Measurements from ENCODE around the gene RFX4.
"Not testable (repeated sequence)": the region's sequence is repeated elsewhere in the genome, so short reads cannot be mapped to it uniquely, and the experiment has no call there.

RFX4 gene

GRCh38 chr12:106598003-106598402, 15.2 kb downstream of the RFX4 start:
- peaks cover 0 to 4% of the 10 kb centered on the region in 2 donors for H3K27me3 ChIP-seq (ENCODE audit: control insufficient read depth in 1 of 2, insufficient read depth in 2 of 2, low read length in 2 of 2)
- H3K36me3 ChIP-seq (ENCODE audit: insufficient read depth, low read length) = no peaks in the 10 kb centered on the region
- no peaks in the 10 kb centered on the region for H3K9me3 ChIP-seq (ENCODE audit: low read length)
- H3K4me3 ChIP-seq (ENCODE audit: low read depth in 1 of 2, low read length in 2 of 2) = no peak overlapping the region
- no peak overlapping the region for H3K9ac ChIP-seq (ENCODE audit: low read length)
- no peak overlapping the region for H3K27ac ChIP-seq (ENCODE audit: low read depth, low read length)
- no peaks in the 10 kb centered on the region for H3K4me1 ChIP-seq (ENCODE audit: insufficient read depth, low read length)

DNA sequence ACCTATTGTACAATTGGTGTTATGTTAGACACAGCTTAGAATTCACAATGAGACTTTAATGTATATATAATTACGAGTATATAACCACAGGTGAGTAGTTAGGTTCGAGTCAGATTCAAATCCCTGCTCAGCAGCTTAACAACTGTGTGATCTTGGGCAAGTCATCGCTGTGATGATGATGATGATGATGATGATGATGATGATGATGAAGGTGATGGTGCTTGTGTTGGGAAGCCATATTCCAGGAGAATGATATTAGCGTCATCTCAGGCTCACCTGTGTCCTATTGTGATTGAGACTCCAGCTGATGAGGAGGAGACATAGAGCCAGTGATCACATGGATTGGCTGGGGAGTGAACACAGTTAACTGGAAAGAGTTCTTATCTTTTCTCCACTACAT, 16.5 kb downstream of the RFX4 start:
- Histone ChIP-seq H3K27ac (ENCODE audit: low read depth, low read length) (no peak overlapping the region), H3K4me1 (ENCODE audit: insufficient read depth, low read length) (no peaks in the 10 kb centered on the region), H3K9me3 (ENCODE audit: low read length) (no peaks in the 10 kb centered on the region), H3K4me3 (ENCODE audit: low read depth in 1 of 2, low read length in 2 of 2) (no peak overlapping the region), H3K27me3 (ENCODE audit: control insufficient read depth in 1 of 2, insufficient read depth in 2 of 2, low read length in 2 of 2) (peaks cover 0 to 2% of the 10 kb centered on the region in 2 donors), H3K9ac (ENCODE audit: low read length) (no peak overlapping the region), H3K36me3 (ENCODE audit: insufficient read depth, low read length) (no peaks in the 10 kb centered on the region)

- Histone ChIP-seq H3K36me3 (ENCODE audit: insufficient read depth, low read length) (no peaks in the 10 kb centered on the region), H3K9me3 (ENCODE audit: low read length) (no peaks in the 10 kb centered on the region), H3K4me3 (ENCODE audit: low read depth in 1 of 2, low read length in 2 of 2) (no peak overlapping the region), H3K27ac (ENCODE audit: low read depth, low read length) (no peak overlapping the region), H3K27me3 (ENCODE audit: control insufficient read depth in 1 of 2, insufficient read depth in 2 of 2, low read length in 2 of 2) (no peaks in the 10 kb centered on the region), H3K4me1 (ENCODE audit: insufficient read depth, low read length) (no peaks in the 10 kb centered on the region), H3K9ac (ENCODE audit: low read length) (no peak overlapping the region)
Observed at GRCh38 chr12:106600503-106600902, 17.7 kb downstream of the RFX4 start.

DNA sequence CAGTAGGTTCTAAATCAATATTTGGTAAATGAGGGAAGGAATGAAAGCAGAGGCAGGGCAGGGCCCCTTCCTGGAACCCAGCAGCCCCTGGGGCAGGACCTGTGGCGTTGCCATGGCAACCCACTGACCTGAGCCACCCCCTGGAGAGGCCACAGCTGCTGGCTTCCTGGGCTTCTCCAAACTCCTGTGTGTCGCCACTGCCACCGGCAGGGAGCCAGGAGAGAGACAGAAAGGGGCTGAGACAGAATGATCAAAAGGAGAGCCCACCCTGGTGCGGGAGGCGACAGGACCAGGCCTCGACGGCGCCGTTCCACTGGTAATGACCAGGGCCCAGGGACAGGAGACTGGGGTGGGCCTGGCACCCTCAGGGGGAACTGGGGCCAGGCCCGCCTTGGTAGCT, 18.2 kb downstream of the RFX4 start:
- Histone ChIP-seq H3K36me3 (ENCODE audit: insufficient read depth, low read length) (no peaks in the 10 kb centered on the region), H3K4me1 (ENCODE audit: insufficient read depth, low read length) (no peaks in the 10 kb centered on the region), H3K9ac (ENCODE audit: low read length) (no peak overlapping the region), H3K9me3 (ENCODE audit: low read length) (no peaks in the 10 kb centered on the region), H3K27ac (ENCODE audit: low read depth, low read length) (no peak overlapping the region), H3K4me3 (ENCODE audit: low read depth in 1 of 2, low read length in 2 of 2) (no peak overlapping the region), H3K27me3 (ENCODE audit: control insufficient read depth in 1 of 2, insufficient read depth in 2 of 2, low read length in 2 of 2) (no peaks in the 10 kb centered on the region)

- no peaks in the 10 kb centered on the region for H3K9me3 ChIP-seq (ENCODE audit: low read length)
- no peak overlapping the region for H3K27ac ChIP-seq (ENCODE audit: low read depth, low read length)
- H3K27me3 ChIP-seq (ENCODE audit: control insufficient read depth in 1 of 2, insufficient read depth in 2 of 2, low read length in 2 of 2) = no peaks in the 10 kb centered on the region
- H3K4me1 ChIP-seq (ENCODE audit: insufficient read depth, low read length) = no peaks in the 10 kb centered on the region
- H3K36me3 ChIP-seq (ENCODE audit: insufficient read depth, low read length) = no peaks in the 10 kb centered on the region
- no peak overlapping the region for H3K4me3 ChIP-seq (ENCODE audit: low read depth in 1 of 2, low read length in 2 of 2)
- no peak overlapping the region for H3K9ac ChIP-seq (ENCODE audit: low read length)
Observed at GRCh38 chr12:106601496-106601895, 18.7 kb downstream of the RFX4 start.

DNA sequence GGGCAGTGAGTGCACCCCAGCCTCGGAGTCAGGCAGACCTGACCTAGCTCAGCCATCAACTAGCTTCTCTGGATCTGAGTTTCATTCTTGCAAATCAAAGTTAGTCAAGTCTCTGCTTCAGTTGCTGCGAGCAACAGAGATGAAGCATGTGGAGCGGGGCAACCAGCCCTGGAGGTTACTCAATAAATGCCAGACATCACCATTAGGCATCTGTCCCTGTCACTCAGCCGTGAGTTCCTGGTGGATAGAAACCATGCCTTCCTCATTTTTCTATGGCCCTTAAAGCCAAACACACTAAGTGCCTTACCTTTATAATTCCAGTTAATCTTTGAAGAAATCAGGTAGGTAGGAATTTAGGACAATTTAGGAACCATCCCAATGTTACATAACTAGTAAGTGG, 19.3 kb downstream of the RFX4 start:
- no peak overlapping the region for H3K9ac ChIP-seq (ENCODE audit: low read length)
- no peak overlapping the region for H3K27ac ChIP-seq (ENCODE audit: low read depth, low read length)
- no peaks in the 10 kb centered on the region for H3K4me1 ChIP-seq (ENCODE audit: insufficient read depth, low read length)
- H3K4me3 ChIP-seq (ENCODE audit: low read depth in 1 of 2, low read length in 2 of 2) = no peak overlapping the region
- no peaks in the 10 kb centered on the region for H3K36me3 ChIP-seq (ENCODE audit: insufficient read depth, low read length)
- H3K9me3 ChIP-seq (ENCODE audit: low read length) = no peaks in the 10 kb centered on the region
- H3K27me3 ChIP-seq (ENCODE audit: control insufficient read depth in 1 of 2, insufficient read depth in 2 of 2, low read length in 2 of 2) = no peaks in the 10 kb centered on the region

DNA sequence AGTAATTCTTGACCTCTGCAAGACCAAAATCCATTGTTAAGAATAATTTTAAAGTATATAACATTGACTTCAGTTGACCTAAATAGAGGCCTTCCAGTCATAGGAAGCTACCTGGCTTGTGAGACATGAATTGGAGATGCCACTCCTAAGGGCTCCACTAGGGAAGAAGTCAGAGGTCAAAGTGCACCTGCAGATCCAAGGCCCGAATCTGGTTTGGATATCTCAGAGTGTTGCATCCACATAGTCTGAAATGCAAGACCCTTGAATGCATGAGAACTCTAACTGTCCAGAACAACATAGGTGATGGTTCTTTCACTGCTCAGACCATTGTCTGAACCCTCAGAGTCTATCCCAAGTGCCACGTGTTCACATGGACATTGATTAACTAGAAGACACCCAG, 22.4 kb downstream of the RFX4 start:
- Histone ChIP-seq H3K4me1 (ENCODE audit: insufficient read depth, low read length) (no peaks in the 10 kb centered on the region), H3K9ac (ENCODE audit: low read length) (no peak overlapping the region), H3K27me3 (ENCODE audit: control insufficient read depth in 1 of 2, insufficient read depth in 2 of 2, low read length in 2 of 2) (no peaks in the 10 kb centered on the region), H3K9me3 (ENCODE audit: low read length) (peaks cover 4% of the 10 kb centered on the region), H3K4me3 (ENCODE audit: low read depth in 1 of 2, low read length in 2 of 2) (no peak overlapping the region), H3K36me3 (ENCODE audit: insufficient read depth, low read length) (no peaks in the 10 kb centered on the region), H3K27ac (ENCODE audit: low read depth, low read length) (no peak overlapping the region)

DNA sequence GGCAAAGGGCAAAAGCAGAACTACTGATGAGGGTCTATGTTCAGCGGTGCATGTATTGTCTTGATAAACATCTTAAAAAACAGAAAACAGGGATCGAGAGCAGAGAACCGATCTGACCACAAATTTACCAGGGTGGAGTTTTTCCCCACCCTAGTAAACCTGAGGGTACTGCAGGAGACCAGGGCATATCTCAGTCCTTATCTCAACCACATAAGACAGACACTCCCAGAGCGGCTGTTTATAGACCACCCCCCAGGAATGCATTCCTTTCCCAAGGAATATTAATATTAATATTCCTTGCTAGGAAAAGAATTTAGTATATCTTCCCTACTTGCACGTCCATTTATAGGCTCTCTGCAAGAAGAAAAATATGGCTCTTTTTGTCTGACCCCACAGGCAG, 37.8 kb downstream of the RFX4 start:
- H3K4me1 ChIP-seq (ENCODE audit: insufficient read depth, low read length); H3K9me3 ChIP-seq (ENCODE audit: low read length); H3K36me3 ChIP-seq (ENCODE audit: insufficient read depth, low read length); H3K27me3 ChIP-seq (ENCODE audit: control insufficient read depth in 1 of 2, insufficient read depth in 2 of 2, low read length in 2 of 2); H3K27ac ChIP-seq (ENCODE audit: low read depth, low read length); H3K9ac ChIP-seq (ENCODE audit: low read length); H3K4me3 ChIP-seq (ENCODE audit: low read depth in 1 of 2, low read length in 2 of 2): not testable (repeated sequence)

DNA sequence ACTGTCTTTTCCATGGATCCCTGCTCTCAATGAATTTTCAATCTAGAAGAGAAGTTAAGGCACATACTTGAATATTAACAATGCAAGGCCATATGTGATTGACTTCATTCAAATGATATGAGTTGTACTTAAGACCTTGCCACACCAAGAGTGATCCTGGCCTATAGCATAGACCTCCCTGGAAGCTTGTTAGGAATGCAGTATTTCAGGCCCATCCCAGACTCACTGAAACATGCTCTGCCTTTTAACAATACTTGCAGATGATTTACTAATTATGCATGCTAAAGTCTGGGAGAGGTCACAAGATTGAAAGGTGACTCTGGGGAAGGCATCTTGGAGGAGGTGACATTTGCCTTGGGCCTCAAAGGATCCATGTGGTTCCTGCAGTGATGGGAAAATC, 43.2 kb downstream of the RFX4 start:
- Histone ChIP-seq H3K36me3 (ENCODE audit: insufficient read depth, low read length) (no peaks in the 10 kb centered on the region), H3K27ac (ENCODE audit: low read depth, low read length) (no peak overlapping the region), H3K9me3 (ENCODE audit: low read length) (no peaks in the 10 kb centered on the region), H3K4me1 (ENCODE audit: insufficient read depth, low read length) (no peaks in the 10 kb centered on the region), H3K27me3 (ENCODE audit: control insufficient read depth in 1 of 2, insufficient read depth in 2 of 2, low read length in 2 of 2) (no peaks in the 10 kb centered on the region), H3K4me3 (ENCODE audit: low read depth in 1 of 2, low read length in 2 of 2) (no peak overlapping the region), H3K9ac (ENCODE audit: low read length) (no peak overlapping the region)

- Histone ChIP-seq H3K27ac (ENCODE audit: low read depth, low read length) (no peak overlapping the region), H3K9ac (ENCODE audit: low read length) (no peak overlapping the region), H3K9me3 (ENCODE audit: low read length) (no peaks in the 10 kb centered on the region), H3K4me3 (ENCODE audit: low read depth in 1 of 2, low read length in 2 of 2) (no peak overlapping the region), H3K4me1 (ENCODE audit: insufficient read depth, low read length) (no peaks in the 10 kb centered on the region), H3K36me3 (ENCODE audit: insufficient read depth, low read length) (no peaks in the 10 kb centered on the region), H3K27me3 (ENCODE audit: control insufficient read depth in 1 of 2, insufficient read depth in 2 of 2, low read length in 2 of 2) (no peaks in the 10 kb centered on the region)
Observed at GRCh38 chr12:106629797-106630659, 47.2 kb downstream of the RFX4 start.

GRCh38 chr12:106631150-106631549, 48.3 kb downstream of the RFX4 start:
- Histone ChIP-seq H3K4me1 (ENCODE audit: insufficient read depth, low read length) (no peaks in the 10 kb centered on the region), H3K9me3 (ENCODE audit: low read length) (no peaks in the 10 kb centered on the region), H3K27ac (ENCODE audit: low read depth, low read length) (no peak overlapping the region), H3K9ac (ENCODE audit: low read length) (no peak overlapping the region), H3K4me3 (ENCODE audit: low read depth in 1 of 2, low read length in 2 of 2) (no peak overlapping the region), H3K36me3 (ENCODE audit: insufficient read depth, low read length) (no peaks in the 10 kb centered on the region), H3K27me3 (ENCODE audit: control insufficient read depth in 1 of 2, insufficient read depth in 2 of 2, low read length in 2 of 2) (no peaks in the 10 kb centered on the region)

GRCh38 chr12:106631797-106632196, 49.0 kb downstream of the RFX4 start:
- Histone ChIP-seq H3K9me3 (ENCODE audit: low read length) (no peaks in the 10 kb centered on the region), H3K36me3 (ENCODE audit: insufficient read depth, low read length) (no peaks in the 10 kb centered on the region), H3K4me3 (ENCODE audit: low read depth in 1 of 2, low read length in 2 of 2) (no peak overlapping the region), H3K27ac (ENCODE audit: low read depth, low read length) (no peak overlapping the region), H3K4me1 (ENCODE audit: insufficient read depth, low read length) (no peaks in the 10 kb centered on the region), H3K27me3 (ENCODE audit: control insufficient read depth in 1 of 2, insufficient read depth in 2 of 2, low read length in 2 of 2) (no peaks in the 10 kb centered on the region), H3K9ac (ENCODE audit: low read length) (no peak overlapping the region)

All from muscle layer of colon (tissue), 2 donors.